RWPE2 (cell line): ENCODE results near the gene TAF3.
"Not testable (repeated sequence)": the region's sequence is repeated elsewhere in the genome, so short reads cannot be mapped to it uniquely, and the experiment has no call there.

ENCODE experiments used
- ATAC-seq: fragments of 200-7000 bp; cut with Tn5 transposase; 3 replicates; pipeline ENCODE4 v1.9.1; 2021; ENCODE audit warnings: low read depth
- DNase-seq: peaks from one replicate; pipeline ENCODE4 v3.0.0-alpha.2; 2020; ENCODE audit warnings: low spot score
- H3K27ac ChIP-seq: fragments of 450-650 bp; 2 replicates; pipeline ENCODE4 v1.5.1; 2017; ENCODE audit warnings: mild to moderate bottlenecking; ENCODE audit not compliant: poor library complexity, severe bottlenecking
- H3K27me3 ChIP-seq: fragments of 250-450 bp; sonication (Bioruptor Pico); 2 replicates; pipeline ENCODE4 v1.5.1; 2021; ENCODE audit warnings: mild to moderate bottlenecking, moderate library complexity; ENCODE audit not compliant: insufficient read depth, poor library complexity, severe bottlenecking
- H3K36me3 ChIP-seq: fragments of 250-450 bp; sonication (Bioruptor Pico); 2 replicates; pipeline ENCODE4 v1.5.1; 2020; ENCODE audit warnings: low read depth, mild to moderate bottlenecking, moderate library complexity
- H3K4me1 ChIP-seq: fragments of 250-450 bp; sonication (Bioruptor Pico); 2 replicates; pipeline ENCODE4 v1.5.1; 2021; ENCODE audit warnings: mild to moderate bottlenecking, moderate library complexity; ENCODE audit not compliant: insufficient read depth, poor library complexity, severe bottlenecking
- H3K4me3 ChIP-seq: fragments of 250-450 bp; sonication (Bioruptor Pico); 2 replicates; pipeline ENCODE4 v1.5.1; 2021; ENCODE audit warnings: mild to moderate bottlenecking, moderate library complexity; ENCODE audit not compliant: severe bottlenecking
- H3K9me3 ChIP-seq: fragments of 250-450 bp; sonication (Bioruptor Pico); 2 replicates; pipeline ENCODE4 v1.5.1; 2021; ENCODE audit warnings: mild to moderate bottlenecking, moderate library complexity; ENCODE audit not compliant: severe bottlenecking
- CTCF ChIP-seq: fragments of 450-650 bp; IDR thresholded peaks from one replicate; pipeline ENCODE4 v1.5.1; 2017; ENCODE audit warnings: mild to moderate bottlenecking, moderate library complexity; ENCODE audit not compliant: poor library complexity, severe bottlenecking

TAF3 gene

GRCh38 chr10:7818295-7819120, at the start of gene TAF3:
Gene TAF3 (plus strand): TSS chr10:7818505. CDS start chr10:7818710, 205 bp downstream.
- peaks cover 6% of the 10 kb centered on the region for H3K4me1 ChIP-seq
- peaks cover 9% of the 10 kb centered on the region for H3K36me3 ChIP-seq
- H3K27ac ChIP-seq: no peak within 1 kb of the TSS
- no peak for TF ChIP-seq CTCF
- H3K4me3 ChIP-seq: peak within 1 kb of the TSS; percentile 80
- ATAC-seq (peak; percentile 85), DNase-seq (peak; percentile 88)
- H3K27me3 ChIP-seq: no peaks in the 10 kb centered on the region
- no peaks in the 10 kb centered on the region for H3K9me3 ChIP-seq

- Histone ChIP-seq H3K27me3 (no peaks in the 10 kb centered on the region), H3K4me3 (no peak overlapping the region), H3K4me1 (no peaks in the 10 kb centered on the region), H3K9me3 (no peaks in the 10 kb centered on the region), H3K36me3 (peaks cover 49% of the 10 kb centered on the region), H3K27ac (no peak overlapping the region)
- DNase-seq (no peak), ATAC-seq (no peak)
- no peak for TF ChIP-seq CTCF
These were observed 44.2 kb upstream of the TAF3 start for GRCh38 chr10:7773845-7774801.

- H3K36me3 ChIP-seq: peaks cover 55% of the 10 kb centered on the region
- TF ChIP-seq CTCF: no peak
- H3K9me3 ChIP-seq: no peaks in the 10 kb centered on the region
- no peak overlapping the region for H3K4me3 ChIP-seq
- H3K27ac ChIP-seq: no peak overlapping the region
- ATAC-seq: no peak
- H3K27me3 ChIP-seq: no peaks in the 10 kb centered on the region
- DNase-seq: no peak
- no peaks in the 10 kb centered on the region for H3K4me1 ChIP-seq
These were observed 41.5 kb upstream of the TAF3 start for GRCh38 chr10:7776777-7777176.

GRCh38 chr10:7782194-7782593, 36.1 kb upstream of the TAF3 start:
- H3K4me3 ChIP-seq, H3K27ac ChIP-seq, H3K4me1 ChIP-seq, H3K27me3 ChIP-seq, DNase-seq, ATAC-seq, H3K9me3 ChIP-seq: not testable (repeated sequence)
- H3K36me3 ChIP-seq: peaks cover 45% of the 10 kb centered on the region

- no peak for ATAC-seq
- Histone ChIP-seq H3K4me1 (peaks cover 13% of the 10 kb centered on the region), H3K27ac (no peak overlapping the region), H3K27me3 (no peaks in the 10 kb centered on the region), H3K9me3 (no peaks in the 10 kb centered on the region), H3K36me3 (peaks cover 25% of the 10 kb centered on the region), H3K4me3 (peak overlapping the region; percentile 71)
- DNase-seq: no peak
- no peak for TF ChIP-seq CTCF
These were observed 31.9 kb upstream of the TAF3 start for GRCh38 chr10:7786430-7786829.
